Neural progenitor cell (in vitro differentiated cells): ENCODE results near the gene PYM1.

Experiments
- EZH2 ChIP-seq: fragments of 200-600 bp; sonication (generic); IDR thresholded peaks from 2 replicates; pipeline ENCODE4 v1.6.1; 2017; ENCODE audit warnings: antibody characterized with exemption, mild to moderate bottlenecking, moderate library complexity
- EZH2phosphoT487 ChIP-seq: fragments of 200-600 bp; sonication (generic); IDR thresholded peaks from 2 replicates; pipeline ENCODE4 v1.6.1; 2017; ENCODE audit warnings: antibody characterized with exemption
- TF ChIP-seq, protein P1 (sequence below): fragments of 200-600 bp; sonication (generic); IDR thresholded peaks from 2 replicates; pipeline ENCODE4 v1.5.1; 2017; ENCODE audit warnings: antibody characterized with exemption, mild to moderate bottlenecking

DNA sequence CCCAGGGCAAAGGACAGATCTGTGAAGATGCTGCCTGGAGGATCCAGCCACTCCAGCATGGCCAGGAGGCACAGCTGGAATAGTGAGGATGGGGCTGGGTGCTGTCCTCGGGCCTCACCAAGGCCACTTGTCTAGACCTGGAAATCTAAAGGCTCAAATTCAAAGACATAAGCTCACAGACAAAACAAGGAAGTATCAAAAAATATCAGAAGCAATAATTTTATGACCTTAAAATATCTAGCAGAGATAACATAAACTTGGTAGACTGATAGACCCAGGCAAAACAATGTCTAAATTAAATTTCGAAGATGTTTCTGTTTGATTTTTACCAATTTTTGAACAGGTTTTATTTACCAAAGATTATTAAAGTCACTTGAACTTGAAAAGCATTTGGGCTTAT lies 62.4 kb downstream of the PYM1 start:
- TF ChIP-seq, protein P1, sequence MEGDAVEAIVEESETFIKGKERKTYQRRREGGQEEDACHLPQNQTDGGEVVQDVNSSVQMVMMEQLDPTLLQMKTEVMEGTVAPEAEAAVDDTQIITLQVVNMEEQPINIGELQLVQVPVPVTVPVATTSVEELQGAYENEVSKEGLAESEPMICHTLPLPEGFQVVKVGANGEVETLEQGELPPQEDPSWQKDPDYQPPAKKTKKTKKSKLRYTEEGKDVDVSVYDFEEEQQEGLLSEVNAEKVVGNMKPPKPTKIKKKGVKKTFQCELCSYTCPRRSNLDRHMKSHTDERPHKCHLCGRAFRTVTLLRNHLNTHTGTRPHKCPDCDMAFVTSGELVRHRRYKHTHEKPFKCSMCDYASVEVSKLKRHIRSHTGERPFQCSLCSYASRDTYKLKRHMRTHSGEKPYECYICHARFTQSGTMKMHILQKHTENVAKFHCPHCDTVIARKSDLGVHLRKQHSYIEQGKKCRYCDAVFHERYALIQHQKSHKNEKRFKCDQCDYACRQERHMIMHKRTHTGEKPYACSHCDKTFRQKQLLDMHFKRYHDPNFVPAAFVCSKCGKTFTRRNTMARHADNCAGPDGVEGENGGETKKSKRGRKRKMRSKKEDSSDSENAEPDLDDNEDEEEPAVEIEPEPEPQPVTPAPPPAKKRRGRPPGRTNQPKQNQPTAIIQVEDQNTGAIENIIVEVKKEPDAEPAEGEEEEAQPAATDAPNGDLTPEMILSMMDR = no peak
- no peak for TF ChIP-seq EZH2
- TF ChIP-seq EZH2phosphoT487 = no peak
